DOHH2 (cell line): Measurements from ENCODE around the gene COQ4.

Experiments
- EZH2phosphoT487 ChIP-seq: fragments of 200-600 bp; sonication (generic); IDR thresholded peaks from 2 replicates; pipeline ENCODE4 v1.6.1; 2017; ENCODE audit warnings: borderline replicate concordance, mild to moderate bottlenecking, antibody characterized with exemption, low read length, moderate library complexity, mixed read lengths
- TF ChIP-seq, protein P1 (sequence below): fragments of 200-600 bp; sonication (generic); IDR thresholded peaks from one replicate; pipeline ENCODE4 v1.5.1; 2014; ENCODE audit warnings: antibody characterized with exemption, mild to moderate bottlenecking, low read depth, low read length; ENCODE audit not compliant: poor library complexity, severe bottlenecking

DNA sequence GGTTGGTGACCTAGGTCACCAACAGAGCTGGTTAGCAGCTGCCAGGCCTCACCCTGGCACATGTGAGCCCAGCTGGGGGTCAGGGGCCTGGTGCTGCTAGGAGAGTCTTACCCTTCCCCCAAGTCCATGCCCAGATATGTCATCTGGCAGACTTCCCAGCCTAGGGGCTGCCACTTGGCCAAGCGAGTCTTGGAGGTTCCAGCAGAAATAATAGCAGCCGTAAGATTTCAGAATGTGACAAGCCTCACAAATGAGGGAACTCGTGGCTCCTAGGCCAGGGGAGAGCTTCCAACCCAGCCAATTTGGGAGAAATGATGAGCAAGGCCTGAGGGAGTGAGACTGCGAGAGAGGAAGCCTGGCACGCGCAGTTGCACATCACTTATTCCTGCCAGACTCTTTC lies 59.6 kb downstream of the COQ4 start:
- TF ChIP-seq, protein P1, sequence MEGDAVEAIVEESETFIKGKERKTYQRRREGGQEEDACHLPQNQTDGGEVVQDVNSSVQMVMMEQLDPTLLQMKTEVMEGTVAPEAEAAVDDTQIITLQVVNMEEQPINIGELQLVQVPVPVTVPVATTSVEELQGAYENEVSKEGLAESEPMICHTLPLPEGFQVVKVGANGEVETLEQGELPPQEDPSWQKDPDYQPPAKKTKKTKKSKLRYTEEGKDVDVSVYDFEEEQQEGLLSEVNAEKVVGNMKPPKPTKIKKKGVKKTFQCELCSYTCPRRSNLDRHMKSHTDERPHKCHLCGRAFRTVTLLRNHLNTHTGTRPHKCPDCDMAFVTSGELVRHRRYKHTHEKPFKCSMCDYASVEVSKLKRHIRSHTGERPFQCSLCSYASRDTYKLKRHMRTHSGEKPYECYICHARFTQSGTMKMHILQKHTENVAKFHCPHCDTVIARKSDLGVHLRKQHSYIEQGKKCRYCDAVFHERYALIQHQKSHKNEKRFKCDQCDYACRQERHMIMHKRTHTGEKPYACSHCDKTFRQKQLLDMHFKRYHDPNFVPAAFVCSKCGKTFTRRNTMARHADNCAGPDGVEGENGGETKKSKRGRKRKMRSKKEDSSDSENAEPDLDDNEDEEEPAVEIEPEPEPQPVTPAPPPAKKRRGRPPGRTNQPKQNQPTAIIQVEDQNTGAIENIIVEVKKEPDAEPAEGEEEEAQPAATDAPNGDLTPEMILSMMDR = no peak
- no peak for TF ChIP-seq EZH2phosphoT487
